ENCODE measurements around the gene AKT1.

Gene AKT1

DNA sequence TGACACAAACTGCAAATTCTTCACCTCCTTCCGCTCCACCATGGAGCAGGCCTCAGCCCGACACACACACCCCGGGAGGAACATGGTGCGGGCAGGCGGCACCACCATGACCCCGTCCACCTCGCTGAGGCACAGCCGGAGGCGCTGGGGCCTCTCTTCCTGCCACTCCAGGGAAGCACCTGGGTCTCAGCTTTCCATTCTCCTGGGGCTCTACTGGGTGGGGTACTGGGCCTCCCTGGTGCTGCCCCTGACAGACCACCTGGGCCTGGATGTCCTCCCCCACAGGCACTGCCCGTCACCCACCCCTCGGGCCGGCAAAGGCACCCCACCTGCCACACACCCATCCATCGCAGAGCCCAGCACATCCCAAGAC is 9.9 kb downstream of the AKT1 start:
- no peak overlapping the region for H3K4me3 ChIP-seq (ENCODE audit: low read depth, low read length)
- no peak for DNase-seq (ENCODE audit: low read depth, low spot score)
- ChIA-PET CTCF (interaction anchor here (1.5 kb wide), 1 partner anchor 8 kb away, joined by 4 read pairs; no protein-coding TSS in a partner anchor), POLR2A (no interaction called here)
- TF ChIP-seq, protein P1, sequence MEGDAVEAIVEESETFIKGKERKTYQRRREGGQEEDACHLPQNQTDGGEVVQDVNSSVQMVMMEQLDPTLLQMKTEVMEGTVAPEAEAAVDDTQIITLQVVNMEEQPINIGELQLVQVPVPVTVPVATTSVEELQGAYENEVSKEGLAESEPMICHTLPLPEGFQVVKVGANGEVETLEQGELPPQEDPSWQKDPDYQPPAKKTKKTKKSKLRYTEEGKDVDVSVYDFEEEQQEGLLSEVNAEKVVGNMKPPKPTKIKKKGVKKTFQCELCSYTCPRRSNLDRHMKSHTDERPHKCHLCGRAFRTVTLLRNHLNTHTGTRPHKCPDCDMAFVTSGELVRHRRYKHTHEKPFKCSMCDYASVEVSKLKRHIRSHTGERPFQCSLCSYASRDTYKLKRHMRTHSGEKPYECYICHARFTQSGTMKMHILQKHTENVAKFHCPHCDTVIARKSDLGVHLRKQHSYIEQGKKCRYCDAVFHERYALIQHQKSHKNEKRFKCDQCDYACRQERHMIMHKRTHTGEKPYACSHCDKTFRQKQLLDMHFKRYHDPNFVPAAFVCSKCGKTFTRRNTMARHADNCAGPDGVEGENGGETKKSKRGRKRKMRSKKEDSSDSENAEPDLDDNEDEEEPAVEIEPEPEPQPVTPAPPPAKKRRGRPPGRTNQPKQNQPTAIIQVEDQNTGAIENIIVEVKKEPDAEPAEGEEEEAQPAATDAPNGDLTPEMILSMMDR (IDR thresholded peaks at IDR 0.05; ENCODE audit: insufficient read depth, low read length, missing control alignments), result no peak

DNA sequence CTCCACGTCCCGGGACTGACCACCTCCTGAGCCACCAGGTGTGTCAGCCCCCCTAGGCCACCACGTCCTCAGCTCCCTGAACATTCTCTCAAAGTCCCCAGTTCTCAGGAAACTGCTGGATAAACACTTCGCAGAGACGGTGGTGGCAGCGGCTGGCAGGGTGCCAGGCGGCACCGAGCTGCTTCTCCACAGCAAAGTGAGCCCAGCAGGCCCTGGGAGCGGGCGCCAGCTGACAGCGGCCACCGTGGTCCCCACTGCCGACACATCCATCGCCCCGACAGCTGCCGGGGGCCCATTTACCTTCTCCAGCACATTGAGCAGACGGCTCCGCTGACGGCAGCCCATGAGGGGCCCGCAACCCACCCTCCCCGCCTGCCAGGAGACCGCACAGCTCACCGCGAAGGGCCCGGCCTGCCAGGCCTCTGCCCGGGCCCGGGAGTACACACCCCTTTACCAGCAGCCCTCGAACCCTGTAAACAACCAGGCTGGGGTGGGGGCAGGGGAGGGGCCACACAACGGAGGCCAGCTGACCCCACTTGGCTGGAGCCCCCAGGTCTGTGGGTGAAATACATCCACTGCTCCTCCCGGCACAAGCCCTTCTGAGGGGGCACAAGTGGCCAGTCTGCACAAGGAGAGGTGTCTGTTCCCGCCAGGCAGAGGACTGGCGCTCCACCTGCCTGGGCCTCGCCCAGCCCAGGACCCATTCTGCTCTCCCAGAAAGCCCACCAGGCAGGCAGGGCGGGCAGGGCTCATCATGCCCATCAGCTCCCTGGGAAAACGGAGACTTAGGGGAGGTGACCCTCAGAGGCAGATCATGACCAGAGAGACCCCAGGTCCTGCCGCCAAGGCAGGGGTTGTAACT is 10.5 kb downstream of the AKT1 start:
- CTCF ChIA-PET, result interaction anchor here (0.9 to 1.5 kb wide), 3 partner anchors 9 to 16 kb away, joined by 3 to 7 read pairs (median 4); no protein-coding TSS in a partner anchor
- H3K4me3 ChIP-seq (ENCODE audit: low read depth, low read length), result no peak overlapping the region
- TF ChIP-seq, protein P1 (IDR thresholded peaks at IDR 0.05; ENCODE audit: insufficient read depth, low read length, missing control alignments), result no peak
- no peak for DNase-seq (ENCODE audit: low read depth, low spot score)
- POLR2A ChIA-PET, result no interaction called here

DNA sequence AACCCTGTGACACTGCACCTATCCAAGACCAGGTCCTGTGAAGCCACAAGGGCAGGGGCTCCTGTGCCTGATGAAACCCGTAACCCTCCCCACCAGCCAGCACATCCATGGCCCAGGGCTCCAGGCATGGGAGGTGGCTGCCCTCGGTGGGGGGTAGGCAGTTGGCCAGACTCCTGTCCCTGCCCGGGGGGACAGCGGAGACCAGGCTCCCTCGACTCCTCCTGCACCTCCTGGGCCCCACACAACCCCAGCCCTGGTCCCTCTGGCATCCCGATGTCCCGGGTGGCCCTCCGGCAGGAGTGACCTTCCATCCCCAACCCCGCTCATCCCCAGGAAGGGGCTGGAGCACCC is 11.4 kb downstream of the AKT1 start:
- CTCF ChIA-PET, result interaction anchor here (1.0 to 1.5 kb wide), 2 partner anchors 10 to 15 kb away, joined by 4 to 7 read pairs; no protein-coding TSS in a partner anchor
- no peak overlapping the region for H3K4me3 ChIP-seq (ENCODE audit: low read depth, low read length)
- no peak for DNase-seq (ENCODE audit: low read depth, low spot score)
- POLR2A ChIA-PET, result no interaction called here
- TF ChIP-seq, protein P1 (IDR thresholded peaks at IDR 0.05; ENCODE audit: insufficient read depth, low read length, missing control alignments), result no peak

DNA sequence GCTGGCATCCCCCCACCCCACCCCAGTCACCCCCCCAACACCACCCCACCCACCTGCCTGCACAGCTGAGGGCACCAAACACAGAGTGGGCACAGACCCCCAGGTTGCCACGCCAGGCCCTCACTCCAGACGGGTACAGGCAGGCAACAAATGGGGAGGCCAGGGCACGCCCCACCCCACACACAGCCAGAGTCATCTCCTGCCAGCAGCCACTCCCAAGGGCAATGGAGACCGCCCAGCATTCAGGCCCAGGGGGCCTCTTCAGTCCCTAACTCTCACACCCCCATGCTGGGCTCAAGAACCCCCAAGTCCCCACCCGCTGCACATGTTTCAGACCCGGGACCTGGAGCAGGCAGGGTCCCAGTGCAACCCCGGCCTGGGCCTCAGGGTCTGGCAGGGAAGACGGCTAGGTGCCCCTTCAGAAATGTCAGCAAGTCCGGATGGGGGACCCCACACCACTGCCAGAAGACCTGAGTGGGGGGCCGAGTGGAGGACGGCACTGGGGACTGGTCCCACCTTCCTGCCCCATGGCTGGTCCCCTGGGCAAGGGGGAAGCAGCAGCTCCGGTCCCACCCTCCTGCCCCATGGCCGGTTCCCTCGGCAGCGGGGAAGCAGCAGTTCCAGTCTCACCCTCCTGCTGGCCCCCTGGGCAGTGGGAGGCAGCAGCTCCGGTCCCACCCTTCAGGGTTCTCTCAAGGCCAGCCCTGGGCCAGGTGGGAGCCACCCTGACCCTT is 11.9 kb downstream of the AKT1 start:
- ChIA-PET POLR2A (no interaction called here), CTCF (interaction anchor here (1.0 kb wide), 1 partner anchor 15 kb away, joined by 7 read pairs; no protein-coding TSS in a partner anchor)
- no peak for DNase-seq (ENCODE audit: low read depth, low spot score)
- no peak overlapping the region for H3K4me3 ChIP-seq (ENCODE audit: low read depth, low read length)
- TF ChIP-seq, protein P1 (IDR thresholded peaks at IDR 0.05; ENCODE audit: insufficient read depth, low read length, missing control alignments), result no peak

DNA sequence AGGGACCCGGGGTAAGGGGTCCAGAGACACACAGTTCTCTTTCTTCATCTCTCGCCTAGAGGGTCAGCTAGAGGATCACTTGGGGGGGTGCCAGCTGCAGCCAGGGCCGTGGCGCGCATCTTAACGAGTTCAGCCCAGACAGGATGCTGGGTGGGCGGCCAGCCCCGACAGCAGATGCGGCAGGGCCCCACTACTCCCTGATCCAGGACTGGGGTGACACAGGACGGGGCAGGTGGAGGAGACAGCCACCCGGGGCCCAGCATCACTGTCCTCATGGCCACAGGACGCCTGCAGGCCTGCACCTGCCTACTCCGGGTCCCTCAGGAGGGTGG is 12.8 kb downstream of the AKT1 start:
- H3K4me3 ChIP-seq (ENCODE audit: low read depth, low read length), result no peak overlapping the region
- CTCF ChIA-PET, result interaction anchor here (4.8 kb wide), 1 partner anchor 12 kb away, joined by 17 read pairs; no protein-coding TSS in a partner anchor
- POLR2A ChIA-PET, result no interaction called here
- no peak for DNase-seq (ENCODE audit: low read depth, low spot score)
- TF ChIP-seq, protein P1 (IDR thresholded peaks at IDR 0.05; ENCODE audit: insufficient read depth, low read length, missing control alignments), result no peak

Measured in AG04449 (cell line).